Limb (tissue), 2 donors: ENCODE measurements around the gene SSRP1.
"Not testable (repeated sequence)": the region's sequence is repeated elsewhere in the genome, so short reads cannot be mapped to it uniquely, and the experiment has no call there.

Source experiments
- DNase-seq, 2 donors: peaks; one replicate each; pipeline ENCODE4 v3.0.0-alpha.2; 2016; ENCODE audit errors: extremely low spot score in 2 of 2

The SSRP1 gene

GRCh38 chr11:57339328-57339727 lies 3.6 kb upstream of the SSRP1 start:
- DNase-seq, result no peak

GRCh38 chr11:57338142-57338541 lies 2.5 kb upstream of the SSRP1 start, which contains the start of gene P2RX3:
Gene P2RX3, plus strand, starts transcription at chr11:57338352. Its CDS starts 199 bp downstream, at chr11:57338551.
- DNase-seq, result peak in 1 of 2 donors; percentile 71

GRCh38 chr11:57336856-57337255 lies 1.2 kb upstream of the SSRP1 start:
- not testable (repeated sequence) for DNase-seq

- DNase-seq, result no peak
These were observed 497 bp upstream of the SSRP1 start for GRCh38 chr11:57336111-57336666.

GRCh38 chr11:57335023-57335342 lies 709 bp downstream of the SSRP1 start:
- no peak for DNase-seq

GRCh38 chr11:57332694-57333440 lies 2.8 kb downstream of the SSRP1 start:
- DNase-seq, result no peak

- DNase-seq, result no peak
These were observed 4.0 kb downstream of the SSRP1 start for GRCh38 chr11:57331720-57332119.

GRCh38 chr11:57330029-57330428 lies 5.7 kb downstream of the SSRP1 start:
- DNase-seq, result no peak

- no peak for DNase-seq
These were observed 8.0 kb downstream of the SSRP1 start for GRCh38 chr11:57327721-57328120.

- DNase-seq, result no peak
These were observed 10.0 kb downstream of the SSRP1 start for GRCh38 chr11:57325735-57326048.

GRCh38 chr11:57324886-57325734 lies 10.6 kb downstream of the SSRP1 start, which contains the start of gene TNKS1BP1:
Gene TNKS1BP1, minus strand, starts transcription at chr11:57324952. Its CDS starts 3,067 bp downstream, at chr11:57321885.
- DNase-seq, result peak; percentile 96

GRCh38 chr11:57324154-57324885 lies 11.4 kb downstream of the SSRP1 start:
- DNase-seq, result peak; percentile 69 to 91

- DNase-seq, result no peak
These were observed 11.9 kb downstream of the SSRP1 start for GRCh38 chr11:57323855-57324153.

- DNase-seq, result peak in 1 of 2 donors; percentile 23
These were observed 12.4 kb downstream of the SSRP1 start for GRCh38 chr11:57323167-57323854.

GRCh38 chr11:57322256-57323166 lies 13.2 kb downstream of the SSRP1 start:
- DNase-seq, result peak; percentile 87 to 93

- no peak for DNase-seq
These were observed 14.1 kb downstream of the SSRP1 start for GRCh38 chr11:57321388-57322255.

- DNase-seq, result no peak
These were observed 14.8 kb downstream of the SSRP1 start for GRCh38 chr11:57320719-57321387.

GRCh38 chr11:57320067-57320718 lies 15.5 kb downstream of the SSRP1 start:
- DNase-seq, result no peak
